OCI-LY7 (cell line): Measurements from ENCODE around the gene ABCG2. TPM values are rescaled to one million over a fixed set of nuclear protein-coding genes. Genes with fewer than 3 reads are reported as not detected.

ENCODE experiments used
- BruUV-seq: library from RNA; stranded (reverse); fragments of 400-500 nt; replicated peaks from 2 replicates; lab custom pipeline; 2021; lab: Mats Ljungman, UMichigan
- CTCF ChIA-PET: fragments of 300-600 bp; sonication (Branson Sonifier 250); formaldehyde crosslinking; loops from one replicate; lab custom pipeline; 2022; ENCODE audit warnings: antibody characterized with exemption; ENCODE audit not compliant: unreplicated experiment; lab: Charles Lee
- POLR2A ChIA-PET: fragments of 300-600 bp; sonication (Branson Sonifier 250); formaldehyde crosslinking; loops from one replicate; lab custom pipeline; 2022; ENCODE audit warnings: antibody characterized with exemption; lab: Charles Lee
- DNase-seq: peaks from one replicate; pipeline ENCODE4 v3.0.0-alpha.2; 2015; ENCODE audit warnings: low spot score
- H2AFZ ChIP-seq: fragments of 200-600 bp; sonication (generic), shearing (Covaris generic); 2 replicates; pipeline ENCODE4 v1.6.1; 2014; ENCODE audit warnings: mild to moderate bottlenecking, antibody characterized with exemption, low read length, moderate library complexity
- H3K27ac ChIP-seq: fragments of 200-600 bp; sonication (generic); 2 replicates; pipeline ENCODE4 v1.5.1; 2014; ENCODE audit warnings: mixed run types, low read depth, mild to moderate bottlenecking, moderate library complexity, low read length, inconsistent platforms; ENCODE audit not compliant: poor library complexity, severe bottlenecking
- H3K36me3 ChIP-seq: fragments of 200-600 bp; sonication (generic); 2 replicates; pipeline ENCODE4 v1.6.1; 2014; ENCODE audit warnings: mild to moderate bottlenecking, antibody characterized with exemption, low read length, moderate library complexity, mixed read lengths; ENCODE audit not compliant: insufficient read depth
- H3K4me1 ChIP-seq: fragments of 200-600 bp; sonication (generic); 2 replicates; pipeline ENCODE4 v1.5.1; 2014; ENCODE audit warnings: mild to moderate bottlenecking, low read length; ENCODE audit not compliant: insufficient read depth, poor library complexity, severe bottlenecking
- H3K4me2 ChIP-seq: fragments of 200-600 bp; sonication (generic); 2 replicates; pipeline ENCODE4 v1.6.1; 2014; ENCODE audit warnings: mild to moderate bottlenecking, low read length
- H3K4me3 ChIP-seq: fragments of 200-600 bp; sonication (generic); 2 replicates; pipeline ENCODE4 v1.5.1; 2014; ENCODE audit warnings: mild to moderate bottlenecking, low read depth, low read length; ENCODE audit not compliant: poor library complexity, severe bottlenecking
- H3K79me2 ChIP-seq: fragments of 200-600 bp; sonication (generic); 2 replicates; pipeline ENCODE4 v1.6.1; 2016; ENCODE audit warnings: low read depth, mild to moderate bottlenecking, low read length, moderate library complexity, mixed read lengths; ENCODE audit not compliant: insufficient read depth
- H3K9me2 ChIP-seq: fragments of 200-600 bp; sonication (generic); 2 replicates; pipeline ENCODE4 v1.6.1; 2016; ENCODE audit warnings: mild to moderate bottlenecking, low read length, mixed read lengths; ENCODE audit not compliant: insufficient read depth
- H3K9me3 ChIP-seq: fragments of 200-600 bp; sonication (generic); 2 replicates; pipeline ENCODE4 v1.6.1; 2014; ENCODE audit warnings: mild to moderate bottlenecking, mixed run types, low read length, mixed read lengths
- H4K20me1 ChIP-seq: fragments of 200-600 bp; sonication (generic); 2 replicates; pipeline ENCODE4 v1.6.1; 2014; ENCODE audit warnings: mild to moderate bottlenecking, antibody characterized with exemption, low read length, moderate library complexity, mixed read lengths; ENCODE audit not compliant: insufficient read depth
- CTCF ChIP-seq: fragments of 200-600 bp; sonication (generic); conservative IDR thresholded peaks from 2 replicates; pipeline ENCODE4 v1.5.1; 2014; ENCODE audit warnings: mild to moderate bottlenecking, antibody characterized with exemption, low read length, moderate library complexity, mixed read lengths
- EZH2phosphoT487 ChIP-seq: fragments of 200-600 bp; sonication (generic); IDR thresholded peaks from 2 replicates; pipeline ENCODE4 v1.6.1; 2018; ENCODE audit warnings: low read depth, borderline replicate concordance, mild to moderate bottlenecking, mixed run types, antibody characterized with exemption, low read length, moderate library complexity, mixed read lengths
- intact Hi-C: fragments of 100-400 bp; cut with micrococcal nuclease; formaldehyde crosslinking; loops from one replicate; pipeline ENCODE4 v1.10.0; 2022; ENCODE audit not compliant: unreplicated experiment
- total RNA-seq, 2 experiments: library from RNA; depleted of rRNA in 1 of 2; stranded (reverse); fragments of >200 nt in 1 of 2; shearing (Covaris generic) in 1 of 2; gene quantifications; 2 replicates each; pipeline ENCODE4 v1.2.3, GENCODE V29; 2014 to 2022

Gene ABCG2
- total RNA-seq, 2 experiments from 2014 or later: not detected

- Histone ChIP-seq H3K9me2 (no peaks in the 10 kb centered on the region), H3K9me3 (no peaks in the 10 kb centered on the region), H3K79me2 (no peaks in the 10 kb centered on the region), H2AFZ (no peak overlapping the region), H3K36me3 (no peaks in the 10 kb centered on the region), H3K27ac (no peak overlapping the region), H4K20me1 (no peaks in the 10 kb centered on the region), H3K4me3 (no peak overlapping the region), H3K4me1 (no peaks in the 10 kb centered on the region), H3K4me2 (no peak overlapping the region)
- ChIA-PET CTCF (no interaction called here), POLR2A (interaction anchor here (1.0 to 1.3 kb wide), 2 partner anchors 8 to 11 kb away, joined by 3 read pairs; no protein-coding TSS in a partner anchor)
- TF ChIP-seq EZH2phosphoT487 (no peak), CTCF (no peak)
- intact Hi-C loops: no loop called here
- no peak for DNase-seq
- no TSS peak for BruUV-seq
These were observed 37.0 kb upstream of the ABCG2 start for GRCh38 chr4:88195328-88196012.

DNA sequence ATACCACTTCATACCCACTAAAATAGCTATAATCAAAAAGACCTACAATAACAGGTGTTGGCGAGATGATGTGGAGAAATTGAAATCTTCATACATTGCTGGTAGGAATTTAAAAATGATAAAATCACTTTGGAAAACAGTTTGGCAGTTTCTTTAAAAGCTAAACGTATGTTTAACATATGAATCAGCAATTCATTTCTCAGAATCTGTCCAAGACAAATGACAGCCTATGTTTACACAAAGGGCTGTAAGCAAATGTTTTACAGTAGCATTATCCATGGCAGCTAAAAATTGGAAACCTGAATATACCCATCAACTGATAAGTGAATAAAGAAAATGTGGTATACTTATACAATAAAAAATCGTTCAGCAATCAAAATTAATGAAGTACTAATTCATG lies 33.0 kb upstream of the ABCG2 start:
- TF ChIP-seq EZH2phosphoT487: no peak
- TF ChIP-seq CTCF: no peak
- no peak overlapping the region for H2AFZ ChIP-seq
- CTCF ChIA-PET: no interaction called here
- no peak overlapping the region for H3K4me3 ChIP-seq
- no peak overlapping the region for H3K4me2 ChIP-seq
- intact Hi-C loops: no loop called here
- H3K79me2 ChIP-seq: no peaks in the 10 kb centered on the region
- H4K20me1 ChIP-seq: no peaks in the 10 kb centered on the region
- no peaks in the 10 kb centered on the region for H3K4me1 ChIP-seq
- no peaks in the 10 kb centered on the region for H3K9me3 ChIP-seq
- POLR2A ChIA-PET: no interaction called here
- BruUV-seq: no TSS peak
- no peak for DNase-seq
- no peaks in the 10 kb centered on the region for H3K36me3 ChIP-seq
- H3K9me2 ChIP-seq: no peaks in the 10 kb centered on the region
- no peak overlapping the region for H3K27ac ChIP-seq

DNA sequence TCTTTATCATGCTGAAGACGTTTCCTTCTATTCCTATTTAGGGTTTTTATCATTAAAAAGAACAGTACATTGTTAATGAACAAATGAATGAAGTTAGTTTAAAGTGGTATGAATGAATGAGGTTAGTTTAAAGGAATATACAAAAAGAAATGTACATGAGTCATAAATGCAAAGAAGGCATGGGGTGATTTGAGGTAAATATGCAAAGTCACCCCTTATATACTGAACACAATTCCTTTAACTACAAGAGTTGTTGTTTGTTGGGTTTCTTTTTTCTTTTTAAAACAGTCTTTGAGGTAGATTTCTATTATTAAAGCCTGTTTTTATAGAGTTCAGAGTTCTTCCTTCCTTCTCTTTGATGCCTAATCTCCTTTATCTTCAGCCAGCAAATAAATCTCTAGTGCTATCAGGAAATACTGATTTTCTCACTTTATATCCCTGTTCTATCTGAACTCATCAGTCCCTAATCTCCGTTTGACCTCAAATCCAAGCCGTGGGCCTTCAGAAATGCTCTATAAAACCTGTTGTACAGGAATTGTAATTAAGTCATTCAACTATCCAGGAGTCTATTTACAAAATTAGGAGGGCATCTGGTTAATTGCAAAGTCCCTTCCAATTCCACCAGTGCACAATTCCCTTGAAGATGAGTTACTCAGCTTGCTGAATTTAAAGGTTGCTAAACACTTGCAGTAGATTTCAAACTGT lies 31.6 kb upstream of the ABCG2 start:
- Histone ChIP-seq H2AFZ (no peak overlapping the region), H3K9me3 (no peaks in the 10 kb centered on the region), H3K27ac (no peak overlapping the region), H4K20me1 (no peaks in the 10 kb centered on the region), H3K4me1 (no peaks in the 10 kb centered on the region), H3K79me2 (no peaks in the 10 kb centered on the region), H3K4me3 (no peak overlapping the region), H3K9me2 (no peaks in the 10 kb centered on the region), H3K36me3 (no peaks in the 10 kb centered on the region), H3K4me2 (no peak overlapping the region)
- DNase-seq: no peak
- CTCF ChIA-PET: no interaction called here
- POLR2A ChIA-PET: no interaction called here
- intact Hi-C loops: no loop called here
- no TSS peak for BruUV-seq
- TF ChIP-seq CTCF: no peak
- TF ChIP-seq EZH2phosphoT487: no peak
